GM21717 (cell line): ENCODE measurements around the gene KRTAP2-2.

ENCODE experiments used
- ATAC-seq: cut with Tn5 transposase; IDR thresholded peaks from one replicate; pipeline ENCODE4 v1.9.1; 2021; ENCODE audit warnings: mild to moderate bottlenecking, moderate library complexity; ENCODE audit not compliant: unreplicated experiment

The KRTAP2-2 gene

GRCh38 chr17:41026715-41027471 lies 28.1 kb downstream of the KRTAP2-2 start, which contains the start of gene KRTAP1-5:
Gene KRTAP1-5, minus strand, starts transcription at chr17:41027208. Its CDS starts 53 bp downstream, at chr17:41027155.
- ATAC-seq, result no peak

GRCh38 chr17:41024697-41025096 lies 30.3 kb downstream of the KRTAP2-2 start:
- ATAC-seq, result no peak

DNA sequence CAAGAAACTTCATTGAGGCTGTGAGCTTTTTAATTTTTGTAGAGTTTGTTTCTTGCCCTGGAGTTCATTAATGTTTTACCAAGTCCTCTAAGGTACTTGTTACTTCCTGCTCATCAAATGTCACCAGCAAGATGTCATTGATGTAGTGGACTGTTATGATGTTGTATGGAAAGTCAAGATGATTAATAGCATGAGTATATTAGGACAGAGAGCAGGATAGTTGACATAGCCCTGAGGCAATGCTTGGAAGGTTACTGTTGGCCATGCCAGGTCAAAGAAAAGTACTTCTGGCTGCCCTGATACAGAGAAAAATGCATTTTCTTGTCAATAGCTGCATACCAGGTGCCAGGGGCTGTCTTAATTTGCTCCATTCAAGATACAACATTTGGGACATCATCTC lies 34.7 kb downstream of the KRTAP2-2 start:
- no peak for ATAC-seq

DNA sequence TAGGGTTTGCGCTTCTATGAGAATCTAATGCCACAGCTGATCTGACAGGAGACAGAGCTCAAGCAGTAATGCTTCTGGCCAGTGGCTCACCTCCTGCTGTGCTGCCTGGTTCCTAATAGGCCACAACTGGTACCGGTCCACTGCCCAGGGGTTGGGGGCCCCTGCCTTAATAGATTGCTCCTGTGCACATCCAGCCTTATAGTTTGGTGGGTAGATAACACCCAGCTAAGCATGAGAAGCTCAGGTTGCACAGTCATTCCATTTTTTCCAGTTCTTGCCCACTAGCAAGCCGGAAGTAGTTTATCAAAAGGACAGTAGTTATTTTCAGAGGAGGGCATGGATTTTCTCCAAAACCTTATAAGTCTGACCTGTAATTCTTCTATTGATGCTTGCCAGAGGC lies 35.6 kb downstream of the KRTAP2-2 start:
- ATAC-seq, result no peak

DNA sequence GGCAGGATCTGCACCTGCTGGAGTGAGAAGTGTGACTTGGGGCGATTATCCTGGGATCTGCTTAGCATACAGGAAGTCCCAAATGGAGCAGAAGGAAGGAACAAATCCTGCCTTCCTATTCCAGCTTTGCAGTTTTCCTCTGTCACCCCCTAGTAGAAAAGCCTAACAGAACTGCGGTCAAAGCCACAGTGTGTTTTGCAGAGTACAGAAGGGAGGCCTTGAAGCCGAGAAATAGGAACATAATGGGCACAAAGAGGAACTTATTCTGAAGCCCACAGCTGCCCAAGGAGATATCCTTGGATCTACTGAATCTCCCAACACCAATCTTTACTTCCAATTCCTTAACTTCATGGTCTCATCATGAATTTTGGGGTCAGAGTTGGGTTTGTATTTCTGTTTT lies 36.5 kb downstream of the KRTAP2-2 start:
- ATAC-seq, result no peak

DNA sequence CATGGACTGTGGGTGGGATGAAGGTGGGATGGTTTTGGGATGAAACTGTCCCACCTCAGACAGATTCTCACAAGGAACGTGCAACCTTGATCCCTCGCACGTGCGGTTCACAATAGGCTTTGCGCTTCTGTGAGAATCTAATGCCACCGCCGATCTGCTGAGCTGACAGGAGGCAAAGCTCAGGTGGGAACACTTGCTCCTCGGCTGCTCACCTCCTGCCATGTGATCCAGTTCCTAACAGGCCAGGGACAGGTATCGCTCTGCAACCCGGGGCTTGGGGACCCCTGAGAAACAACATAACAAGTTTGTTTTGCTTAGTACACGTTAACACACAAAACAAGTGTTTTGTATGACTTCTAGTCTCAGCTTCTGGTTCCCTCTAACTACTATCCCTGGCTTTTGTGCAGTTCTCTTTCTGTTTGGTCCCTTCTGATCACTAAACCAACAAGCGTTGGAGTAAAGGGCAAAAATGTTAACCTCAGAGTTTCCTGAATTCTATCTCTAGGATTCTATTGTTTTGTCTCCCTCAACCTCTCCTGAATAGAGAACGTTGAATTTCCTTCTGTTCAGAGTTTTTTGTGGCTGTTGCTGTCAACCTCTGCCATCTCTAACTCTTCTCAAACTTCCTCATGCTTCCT lies 38.3 kb downstream of the KRTAP2-2 start:
- ATAC-seq, result no peak

- no peak for ATAC-seq
Measured at GRCh38 chr17:41015454-41015853, 39.6 kb downstream of the KRTAP2-2 start.

- ATAC-seq, result no peak
Measured at GRCh38 chr17:41013606-41014005, 41.4 kb downstream of the KRTAP2-2 start.

GRCh38 chr17:41013181-41013580 lies 41.8 kb downstream of the KRTAP2-2 start:
- no peak for ATAC-seq

DNA sequence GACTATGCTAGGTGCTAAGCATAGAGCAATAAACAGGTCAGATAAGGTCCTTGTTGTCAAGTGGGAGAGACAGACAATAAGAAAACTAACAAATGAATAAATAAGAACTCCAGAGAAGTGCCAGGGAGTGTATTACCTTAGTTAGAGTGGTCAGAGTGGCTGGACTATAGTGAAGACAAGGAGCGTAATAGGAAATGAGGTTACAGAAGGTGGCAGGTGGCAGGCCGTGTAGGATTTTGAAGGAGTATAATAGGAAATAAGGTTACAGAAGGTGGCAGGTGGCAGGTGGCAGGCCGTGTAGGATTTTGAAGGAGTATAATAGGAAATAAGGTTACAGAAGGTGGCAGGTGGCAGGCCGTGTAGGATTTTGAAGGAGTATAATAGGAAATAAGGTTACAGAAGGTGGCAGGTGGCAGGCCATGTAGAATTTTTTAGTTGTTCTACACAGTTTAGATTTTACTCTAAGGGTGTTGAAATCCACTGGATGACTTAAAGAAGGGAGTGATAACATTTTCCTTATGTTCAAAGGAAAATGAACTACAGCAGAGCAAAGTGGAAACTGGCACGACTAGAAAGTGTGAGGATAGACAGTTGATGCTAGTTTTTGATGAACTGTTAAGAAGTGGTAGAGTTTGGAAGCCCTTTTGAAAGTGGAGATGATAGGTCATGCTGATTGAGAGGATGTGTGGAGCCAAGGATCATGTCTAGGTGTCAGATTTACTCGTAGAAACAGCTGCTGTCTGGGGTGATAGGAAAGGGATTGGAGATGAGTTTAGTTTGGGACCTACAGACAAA lies 42.5 kb downstream of the KRTAP2-2 start:
- ATAC-seq, result no peak

- ATAC-seq, result no peak
Measured at GRCh38 chr17:41010441-41010840, 44.6 kb downstream of the KRTAP2-2 start.

- ATAC-seq, result no peak
Measured at GRCh38 chr17:41009936-41010335, 45.1 kb downstream of the KRTAP2-2 start.

DNA sequence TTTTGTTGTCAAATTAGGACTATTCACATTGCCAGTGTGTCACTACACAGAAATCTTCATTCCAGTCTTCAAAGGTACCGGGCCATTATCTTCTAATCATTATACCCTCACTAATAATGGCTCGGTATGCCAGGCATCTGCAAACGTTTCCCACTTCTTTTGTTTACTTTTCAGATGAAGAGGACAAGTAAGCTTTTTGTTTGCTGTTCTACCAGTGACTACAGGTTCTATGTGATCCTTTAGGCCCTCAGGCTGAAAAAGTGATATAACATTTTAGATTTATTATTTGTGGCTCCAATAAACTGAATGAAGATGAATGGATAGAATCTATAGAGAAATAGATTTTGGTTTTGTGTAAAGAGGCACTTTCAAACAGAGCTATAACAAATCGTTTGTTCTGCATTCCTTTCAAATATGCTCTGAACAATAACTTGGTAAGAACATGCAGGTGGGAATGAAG lies 45.7 kb downstream of the KRTAP2-2 start:
- ATAC-seq, result no peak

GRCh38 chr17:41008811-41009210 lies 46.2 kb downstream of the KRTAP2-2 start, which contains the start of gene KRTAP3-1:
Gene KRTAP3-1, minus strand, starts transcription at chr17:41009128. Its CDS starts 54 bp downstream, at chr17:41009074.
- ATAC-seq, result no peak
